IMR-90 (cell line): Measurements from ENCODE around the gene CDC20B. TPM values are rescaled to one million over a fixed set of nuclear protein-coding genes. Genes with fewer than 3 reads are reported as not detected.

Experiments used
- ATAC-seq: fragments of 200-7000 bp; cut with Tn5 transposase; 2 replicates; pipeline ENCODE4 v1.9.1; 2020; ENCODE audit warnings: low read depth, mild to moderate bottlenecking, moderate library complexity
- BruUV-seq: library from RNA; stranded (reverse); fragments of 400-500 nt; replicated peaks from 2 replicates; lab custom pipeline; 2021; lab: Mats Ljungman, UMichigan
- CTCF ChIA-PET: fragments of 300-600 bp; formaldehyde crosslinking; extraction: SDS; loops from one replicate; lab custom pipeline; 2021; ENCODE audit warnings: antibody characterized with exemption; lab: Yijun Ruan, JAX
- POLR2A ChIA-PET: fragments of 300-600 bp; sonication (Branson Sonifier 250); formaldehyde crosslinking; loops from one replicate; lab custom pipeline; 2022; ENCODE audit warnings: antibody characterized with exemption; ENCODE audit not compliant: unreplicated experiment; lab: Charles Lee
- DNase-seq: peaks from one replicate; pipeline ENCODE4 v3.0.0; 2013
- H2AFZ ChIP-seq: replicated peaks from 2 replicates; pipeline ENCODE3; 2013; ENCODE audit warnings: low read length, mild to moderate bottlenecking; ENCODE audit not compliant: poor library complexity
- H2AK5ac ChIP-seq: 2 replicates; pipeline ENCODE4 v1.6.1; 2013; ENCODE audit warnings: low read depth, low read length, inconsistent platforms
- H2AK9ac ChIP-seq: replicated peaks from 2 replicates; pipeline ENCODE3; 2013; ENCODE audit warnings: mild to moderate bottlenecking, low read depth, low read length, moderate library complexity; ENCODE audit not compliant: poor library complexity
- H2BK120ac ChIP-seq: 2 replicates; pipeline ENCODE4 v1.6.1; 2013; ENCODE audit warnings: low read depth, low read length, inconsistent platforms
- H2BK15ac ChIP-seq: 3 replicates; pipeline ENCODE4 v1.6.1; 2013; ENCODE audit warnings: low read depth, low read length, inconsistent platforms
- H2BK20ac ChIP-seq: 2 replicates; pipeline ENCODE4 v1.6.1; 2013; ENCODE audit warnings: low read depth, mild to moderate bottlenecking, inconsistent platforms, low read length, moderate library complexity
- H2BK5ac ChIP-seq: 2 replicates; pipeline ENCODE4 v1.6.1; 2013; ENCODE audit warnings: mild to moderate bottlenecking, low read depth, low read length, inconsistent platforms; ENCODE audit not compliant: poor library complexity, severe bottlenecking
- H3K14ac ChIP-seq: replicated peaks from 2 replicates; pipeline ENCODE4 v1.6.1; 2013; ENCODE audit warnings: low read depth, low read length, inconsistent platforms
- H3K18ac ChIP-seq: 2 replicates; pipeline ENCODE4 v1.6.1; 2013; ENCODE audit warnings: low read depth, low read length, control low read depth
- H3K23ac ChIP-seq: 2 replicates; pipeline ENCODE4 v1.6.1; 2013; ENCODE audit warnings: low read depth, low read length, inconsistent platforms
- H3K27ac ChIP-seq: 2 replicates; pipeline ENCODE4 v1.5.1; 2013; ENCODE audit warnings: mild to moderate bottlenecking, control low read depth, low read length; ENCODE audit not compliant: insufficient read depth
- H3K27me3 ChIP-seq: 2 replicates; pipeline ENCODE4 v1.6.1; 2013; ENCODE audit warnings: low read length; ENCODE audit not compliant: control insufficient read depth, insufficient read depth
- H3K36me3 ChIP-seq: 2 replicates; pipeline ENCODE4 v1.6.1; 2013; ENCODE audit warnings: low read length, mixed read lengths; ENCODE audit not compliant: control insufficient read depth, insufficient read depth
- H3K4ac ChIP-seq: 2 replicates; pipeline ENCODE4 v1.6.1; 2013; ENCODE audit warnings: low read depth, low read length, inconsistent platforms
- H3K4me1 ChIP-seq: 2 replicates; pipeline ENCODE4 v1.6.1; 2013; ENCODE audit warnings: low read length, mixed read lengths; ENCODE audit not compliant: control insufficient read depth, insufficient read depth
- H3K4me2 ChIP-seq: 2 replicates; pipeline ENCODE4 v1.6.1; 2013; ENCODE audit warnings: low read depth, mild to moderate bottlenecking, control low read depth, low read length, moderate library complexity
- H3K4me3 ChIP-seq: 2 replicates; pipeline ENCODE4 v1.5.1; 2013; ENCODE audit warnings: low read depth, mild to moderate bottlenecking, control low read depth, low read length, moderate library complexity; ENCODE audit not compliant: insufficient read depth
- H3K56ac ChIP-seq: 2 replicates; pipeline ENCODE4 v1.6.1; 2013; ENCODE audit warnings: low read length, inconsistent platforms; ENCODE audit not compliant: insufficient read depth; ENCODE audit errors: extremely low read depth
- H3K79me1 ChIP-seq, 2 experiments: 2 replicates each; pipeline ENCODE4 v1.6.1; 2013; ENCODE audit warnings: low read length in 2 of 2, inconsistent platforms in 1 of 2, low read depth in 1 of 2
- H3K9ac ChIP-seq: 2 replicates; pipeline ENCODE4 v1.6.1; 2013; ENCODE audit warnings: low read depth, low read length, control low read depth
- H3K9me1 ChIP-seq: 2 replicates; pipeline ENCODE4 v1.6.1; 2013; ENCODE audit warnings: low read length, inconsistent platforms; ENCODE audit not compliant: insufficient read depth
- H3K9me3 ChIP-seq: 2 replicates; pipeline ENCODE4 v1.6.1; 2013; ENCODE audit warnings: low read length; ENCODE audit not compliant: control insufficient read depth, insufficient read depth
- H4K20me1 ChIP-seq: 2 replicates; pipeline ENCODE4 v1.6.1; 2013; ENCODE audit warnings: low read length, inconsistent platforms; ENCODE audit not compliant: insufficient read depth
- H4K5ac ChIP-seq: 2 replicates; pipeline ENCODE4 v1.6.1; 2013; ENCODE audit warnings: mild to moderate bottlenecking, low read depth, low read length, control low read depth
- H4K8ac ChIP-seq, 2 experiments: 2 replicates each; pipeline ENCODE4 v1.6.1; 2013; ENCODE audit warnings: low read depth in 2 of 2, low read length in 2 of 2, control low read depth in 1 of 2, inconsistent platforms in 1 of 2
- H4K91ac ChIP-seq: 2 replicates; pipeline ENCODE4 v1.6.1; 2013; ENCODE audit warnings: low read depth, low read length, inconsistent platforms; ENCODE audit not compliant: insufficient read depth
- BHLHE40 ChIP-seq: fragments of 150-350 bp; IDR thresholded peaks from 2 replicates; pipeline ENCODE4 v1.6.1; 2016; ENCODE audit warnings: mild to moderate bottlenecking, low read depth, low read length
- FOS ChIP-seq: fragments of 150-350 bp; IDR thresholded peaks from 2 replicates; pipeline ENCODE4 v1.6.1; 2016; ENCODE audit warnings: low read depth, low read length
- MAZ ChIP-seq: IDR thresholded peaks from 2 replicates; pipeline ENCODE4 v1.6.1; 2012; ENCODE audit warnings: low read depth, mild to moderate bottlenecking, low read length, improper control_type of control experiment, moderate library complexity, borderline replicate concordance
- MXI1 ChIP-seq: IDR thresholded peaks from 2 replicates; pipeline ENCODE4 v1.6.1; 2012; ENCODE audit warnings: low read depth, mild to moderate bottlenecking, low read length, moderate library complexity, borderline replicate concordance
- NFE2L2 ChIP-seq: fragments of 150-350 bp; IDR thresholded peaks from 2 replicates; pipeline ENCODE4 v1.6.1; 2016; ENCODE audit warnings: low read depth, mild to moderate bottlenecking, low read length
- POLR2A ChIP-seq: IDR thresholded peaks from 2 replicates; pipeline ENCODE4 v1.6.1; 2012; ENCODE audit warnings: mild to moderate bottlenecking, low read depth, low read length
- RAD21 ChIP-seq: IDR thresholded peaks from 2 replicates; pipeline ENCODE4 v1.6.1; 2012; ENCODE audit warnings: low read length, improper control_type of control experiment
- RCOR1 ChIP-seq: IDR thresholded peaks from 2 replicates; pipeline ENCODE4 v1.6.1; 2012; ENCODE audit warnings: mild to moderate bottlenecking, low read length, improper control_type of control experiment; ENCODE audit not compliant: insufficient replicate concordance
- RFX5 ChIP-seq: IDR thresholded peaks from 2 replicates; pipeline ENCODE4 v1.8.0; 2012; ENCODE audit warnings: low read depth, mild to moderate bottlenecking, low read length, moderate library complexity
- SMC3 ChIP-seq: fragments of 150-350 bp; IDR thresholded peaks from 2 replicates; pipeline ENCODE4 v1.6.1; 2016; ENCODE audit warnings: low read depth, mild to moderate bottlenecking, antibody characterized with exemption, low read length, moderate library complexity
- WGBS, 2 experiments: methylation state at CpG; one replicate each; pipeline versions ENCODE4 v1.1.5 to v1.1.7; 2013; ENCODE audit warnings: missing lambda C conversion rate in 2 of 2; ENCODE audit not compliant: insufficient read length in 1 of 2; ENCODE audit errors: extremely low coverage in 2 of 2; 5-methylcytosine and 5-hydroxymethylcytosine counted together
- dilution Hi-C: fragments of 300-500 bp; cut with HindIII; formaldehyde crosslinking; loops from one replicate; pipeline ENCODE4 v1.14.3; 2018; ENCODE audit warnings: low sequenced_read_pairs; ENCODE audit not compliant: unreplicated experiment
- in situ Hi-C: fragments of 300-500 bp; cut with MboI; formaldehyde crosslinking; loops from 3 replicates; pipeline ENCODE4 v1.14.3; 2019; ENCODE audit warnings: low sequenced_read_pairs, inconsistent platforms, mixed read lengths
- intact Hi-C: fragments of 100-400 bp; cut with micrococcal nuclease; formaldehyde crosslinking; loops from 2 replicates; pipeline ENCODE4 v1.10.0; 2022
- polyA plus RNA-seq, 3 experiments: library from polyadenylated mRNA; depleted of rRNA; stranded (reverse); fragments of >200 nt; gene quantifications; 2 replicates each; pipeline ENCODE4 v1.2.3, GENCODE V29; 2012; ENCODE audit warnings: low replicate concordance in 1 of 3
- total RNA-seq: library from RNA; depleted of rRNA; stranded (reverse); fragments of >200 nt; gene quantifications from 2 replicates; pipeline ENCODE4 v1.2.3, GENCODE V29; 2012
- TF ChIP-seq, protein P1 (sequence below): conservative IDR thresholded peaks from 2 replicates; pipeline ENCODE4 v1.5.1; 2012; ENCODE audit warnings: mild to moderate bottlenecking, low read depth, low read length, improper control_type of control experiment
- TF ChIP-seq, protein P2 (sequence below): fragments of 150-350 bp; IDR thresholded peaks from 2 replicates; pipeline ENCODE4 v1.6.1; 2016; ENCODE audit warnings: low read depth, mild to moderate bottlenecking, low read length, moderate library complexity, borderline replicate concordance
- TF ChIP-seq, protein P3 (sequence below): fragments of 150-350 bp; IDR thresholded peaks from 2 replicates; pipeline ENCODE4 v1.6.1; 2017; ENCODE audit warnings: mild to moderate bottlenecking, antibody characterized with exemption, low read length, low read depth

Gene CDC20B
- total and polyA plus RNA-seq, 2 of the 4 experiments (the other 2 are of a cell fraction): not detected

DNA sequence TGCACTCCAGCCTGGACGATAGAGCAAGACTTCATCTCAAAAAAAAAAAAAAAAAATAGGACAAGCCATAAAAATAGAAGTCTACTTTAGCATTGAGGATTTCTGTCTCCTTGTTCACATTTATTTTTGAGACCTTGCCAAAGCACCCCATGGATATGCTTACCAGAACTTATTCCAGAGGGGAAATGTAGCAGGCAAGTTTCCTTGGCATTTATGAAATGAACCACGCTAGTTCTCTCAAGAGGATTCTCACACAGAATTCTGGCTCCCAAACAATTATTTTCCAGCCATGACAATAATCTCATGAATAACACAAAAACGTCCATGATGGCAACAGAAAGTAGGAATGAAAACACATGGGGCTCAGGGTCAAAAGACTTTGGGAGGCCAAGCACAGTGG, 36.5 kb downstream of the CDC20B start (continued):
- TF ChIP-seq, protein P1, sequence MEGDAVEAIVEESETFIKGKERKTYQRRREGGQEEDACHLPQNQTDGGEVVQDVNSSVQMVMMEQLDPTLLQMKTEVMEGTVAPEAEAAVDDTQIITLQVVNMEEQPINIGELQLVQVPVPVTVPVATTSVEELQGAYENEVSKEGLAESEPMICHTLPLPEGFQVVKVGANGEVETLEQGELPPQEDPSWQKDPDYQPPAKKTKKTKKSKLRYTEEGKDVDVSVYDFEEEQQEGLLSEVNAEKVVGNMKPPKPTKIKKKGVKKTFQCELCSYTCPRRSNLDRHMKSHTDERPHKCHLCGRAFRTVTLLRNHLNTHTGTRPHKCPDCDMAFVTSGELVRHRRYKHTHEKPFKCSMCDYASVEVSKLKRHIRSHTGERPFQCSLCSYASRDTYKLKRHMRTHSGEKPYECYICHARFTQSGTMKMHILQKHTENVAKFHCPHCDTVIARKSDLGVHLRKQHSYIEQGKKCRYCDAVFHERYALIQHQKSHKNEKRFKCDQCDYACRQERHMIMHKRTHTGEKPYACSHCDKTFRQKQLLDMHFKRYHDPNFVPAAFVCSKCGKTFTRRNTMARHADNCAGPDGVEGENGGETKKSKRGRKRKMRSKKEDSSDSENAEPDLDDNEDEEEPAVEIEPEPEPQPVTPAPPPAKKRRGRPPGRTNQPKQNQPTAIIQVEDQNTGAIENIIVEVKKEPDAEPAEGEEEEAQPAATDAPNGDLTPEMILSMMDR: no peak

DNA sequence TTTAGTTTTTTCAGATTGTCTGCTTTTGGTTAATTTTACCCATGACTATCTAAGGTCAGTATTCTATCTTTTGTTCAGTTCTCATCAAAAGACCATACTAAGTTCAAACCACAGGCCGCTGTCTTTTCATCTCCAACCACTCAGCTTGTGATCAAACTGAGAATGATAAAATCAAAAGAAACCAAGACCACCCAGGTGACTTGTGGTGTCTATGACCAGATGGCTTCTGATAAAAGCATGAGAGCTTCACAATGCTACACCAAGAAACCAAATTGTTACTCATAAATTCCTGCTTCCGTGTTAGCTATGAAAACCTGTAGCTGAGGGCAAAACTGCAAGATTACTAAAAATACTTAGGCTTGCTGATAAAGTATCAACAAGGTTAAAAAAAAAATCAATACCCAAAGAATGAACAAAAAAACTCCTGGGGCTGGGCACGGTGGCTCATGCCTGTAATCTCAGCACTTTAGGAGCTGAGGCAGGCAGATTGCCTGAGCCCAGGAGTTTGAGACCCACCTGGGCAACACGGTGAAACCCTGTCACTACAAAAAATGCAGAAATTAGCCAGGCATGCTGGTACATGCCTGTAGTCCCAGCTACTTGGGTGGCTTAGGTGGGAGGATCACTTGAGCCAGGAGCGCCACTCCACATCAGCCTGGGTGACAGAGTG, 38.8 kb downstream of the CDC20B start:
- no peaks in the 10 kb centered on the region for H3K36me3 ChIP-seq
- POLR2A ChIA-PET: no interaction called here
- TF ChIP-seq RCOR1: no peak
- TF ChIP-seq, protein P2, sequence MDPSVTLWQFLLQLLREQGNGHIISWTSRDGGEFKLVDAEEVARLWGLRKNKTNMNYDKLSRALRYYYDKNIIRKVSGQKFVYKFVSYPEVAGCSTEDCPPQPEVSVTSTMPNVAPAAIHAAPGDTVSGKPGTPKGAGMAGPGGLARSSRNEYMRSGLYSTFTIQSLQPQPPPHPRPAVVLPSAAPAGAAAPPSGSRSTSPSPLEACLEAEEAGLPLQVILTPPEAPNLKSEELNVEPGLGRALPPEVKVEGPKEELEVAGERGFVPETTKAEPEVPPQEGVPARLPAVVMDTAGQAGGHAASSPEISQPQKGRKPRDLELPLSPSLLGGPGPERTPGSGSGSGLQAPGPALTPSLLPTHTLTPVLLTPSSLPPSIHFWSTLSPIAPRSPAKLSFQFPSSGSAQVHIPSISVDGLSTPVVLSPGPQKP: no peak
- no peak for TF ChIP-seq BHLHE40
- TF ChIP-seq NFE2L2: no peak
- no peak for TF ChIP-seq RFX5
- TF ChIP-seq SMC3: no peak
- TF ChIP-seq, protein P3, sequence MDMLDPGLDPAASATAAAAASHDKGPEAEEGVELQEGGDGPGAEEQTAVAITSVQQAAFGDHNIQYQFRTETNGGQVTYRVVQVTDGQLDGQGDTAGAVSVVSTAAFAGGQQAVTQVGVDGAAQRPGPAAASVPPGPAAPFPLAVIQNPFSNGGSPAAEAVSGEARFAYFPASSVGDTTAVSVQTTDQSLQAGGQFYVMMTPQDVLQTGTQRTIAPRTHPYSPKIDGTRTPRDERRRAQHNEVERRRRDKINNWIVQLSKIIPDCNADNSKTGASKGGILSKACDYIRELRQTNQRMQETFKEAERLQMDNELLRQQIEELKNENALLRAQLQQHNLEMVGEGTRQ: no peak
- no peak for TF ChIP-seq RAD21
- TF ChIP-seq POLR2A: no peak
- TF ChIP-seq MAZ: no peak
- TF ChIP-seq FOS: no peak
- no peak for TF ChIP-seq MXI1

More for the DNA sequence above, 38.8 kb downstream of the CDC20B start:
- Histone ChIP-seq H3K18ac (no peak overlapping the region), H3K4me2 (no peak overlapping the region), H2BK5ac (no peak overlapping the region), H3K9me3 (peaks cover 6% of the 10 kb centered on the region), H4K91ac (no peak overlapping the region), H3K4ac (no peak overlapping the region), H4K5ac (no peak overlapping the region), H3K4me1 (no peaks in the 10 kb centered on the region), H2AK9ac (no peak overlapping the region), H2AK5ac (no peak overlapping the region), H2AFZ (no peak overlapping the region), H4K8ac (no peak overlapping the region), H3K56ac (no peak overlapping the region), H3K27me3 (peaks cover 19% of the 10 kb centered on the region), H3K79me1 (no peaks in the 10 kb centered on the region), H3K9ac (no peak overlapping the region), H3K4me3 (no peak overlapping the region), H4K20me1 (no peaks in the 10 kb centered on the region), H3K14ac (no peak overlapping the region), H2BK15ac (no peak overlapping the region), H3K27ac (no peak overlapping the region), H3K9me1 (no peaks in the 10 kb centered on the region), H2BK20ac (no peak overlapping the region), H3K23ac (no peak overlapping the region), H2BK120ac (no peak overlapping the region)
- CTCF ChIA-PET: no interaction called here
- DNase-seq (no peak), ATAC-seq (no peak)
- in situ Hi-C loops (loop anchor here (25.0 kb wide), 1 partner anchor 647 kb away; no protein-coding TSS in a partner anchor), dilution Hi-C loops (loop anchor here (25.0 kb wide), 1 partner anchor 197 kb away; no protein-coding TSS in a partner anchor), intact Hi-C loops (no loop called here)
- no TSS peak for BruUV-seq
- 17% methylated on average over 2 of the region's 5 CpGs; no CpG with 5 or more reads in 1 of the 2 experiments for WGBS, 2 experiments
